H9 (cell line): ENCODE measurements around the gene DLG1. TPM values are rescaled to one million over a fixed set of nuclear protein-coding genes. Genes with fewer than 3 reads are reported as not detected.

Experiments used
- DNase-seq: peaks from one replicate; pipeline ENCODE4 v3.0.0-alpha.2; 2017
- H2AFZ ChIP-seq: one replicate; pipeline ENCODE4 v1.6.1; 2013; ENCODE audit warnings: mild to moderate bottlenecking, low read length, control low read depth, moderate library complexity
- H2AK5ac ChIP-seq: 2 replicates; pipeline ENCODE4 v1.6.1; 2013; ENCODE audit warnings: low read length, control low read depth, mixed read lengths; ENCODE audit not compliant: insufficient read length
- H2BK120ac ChIP-seq: one replicate; pipeline ENCODE4 v1.6.1; 2013; ENCODE audit warnings: low read depth, mild to moderate bottlenecking, low read length, control low read depth, inconsistent platforms; ENCODE audit not compliant: poor library complexity, severe bottlenecking
- H2BK12ac ChIP-seq: 2 replicates; pipeline ENCODE4 v1.6.1; 2013; ENCODE audit warnings: low read length, control low read depth, mixed read lengths, low read depth; ENCODE audit not compliant: insufficient read length
- H2BK15ac ChIP-seq: 2 replicates; pipeline ENCODE4 v1.6.1; 2013; ENCODE audit warnings: low read depth, low read length, control low read depth
- H2BK20ac ChIP-seq: one replicate; pipeline ENCODE4 v1.6.1; 2013; ENCODE audit warnings: low read depth, mild to moderate bottlenecking, low read length, control low read depth, inconsistent platforms; ENCODE audit not compliant: poor library complexity, severe bottlenecking
- H2BK5ac ChIP-seq: 2 replicates; pipeline ENCODE4 v1.6.1; 2013; ENCODE audit warnings: low read length, control low read depth, mixed read lengths; ENCODE audit not compliant: insufficient read length
- H3K14ac ChIP-seq: 2 replicates; pipeline ENCODE4 v1.6.1; 2013; ENCODE audit warnings: low read length, control low read depth; ENCODE audit not compliant: insufficient read depth
- H3K18ac ChIP-seq: 2 replicates; pipeline ENCODE4 v1.6.1; 2013; ENCODE audit warnings: low read depth, mild to moderate bottlenecking, mixed read lengths, low read length, control low read depth; ENCODE audit not compliant: insufficient read length
- H3K23ac ChIP-seq: 2 replicates; pipeline ENCODE4 v1.6.1; 2013; ENCODE audit warnings: low read length, control low read depth, mixed read lengths, low read depth; ENCODE audit not compliant: insufficient read length
- H3K23me2 ChIP-seq: 2 replicates; pipeline ENCODE4 v1.6.1; 2013; ENCODE audit warnings: low read depth, mild to moderate bottlenecking, mixed read lengths, low read length, control low read depth; ENCODE audit not compliant: insufficient read length, poor library complexity, severe bottlenecking
- H3K27ac ChIP-seq: 2 replicates; pipeline ENCODE4 v1.5.1; 2013; ENCODE audit warnings: low read length, control low read depth, mixed read lengths, low read depth; ENCODE audit not compliant: insufficient read length
- H3K27me3 ChIP-seq: 2 replicates; pipeline ENCODE4 v1.6.1; 2013; ENCODE audit warnings: low read length, control low read depth, inconsistent platforms; ENCODE audit not compliant: insufficient read depth
- H3K4ac ChIP-seq: 2 replicates; pipeline ENCODE4 v1.6.1; 2013; ENCODE audit warnings: low read depth, mild to moderate bottlenecking, control low read depth, inconsistent platforms, low read length, moderate library complexity
- H3K4me1 ChIP-seq: 2 replicates; pipeline ENCODE4 v1.6.1; 2013; ENCODE audit warnings: low read length, control low read depth, inconsistent platforms; ENCODE audit not compliant: insufficient read depth
- H3K4me2 ChIP-seq: 2 replicates; pipeline ENCODE4 v1.6.1; 2013; ENCODE audit warnings: low read length, control low read depth, mixed read lengths; ENCODE audit not compliant: insufficient read length, insufficient read depth
- H3K56ac ChIP-seq: 2 replicates; pipeline ENCODE4 v1.6.1; 2013; ENCODE audit warnings: low read depth, mild to moderate bottlenecking, mixed read lengths, low read length, control low read depth; ENCODE audit not compliant: insufficient read length
- H3K79me1 ChIP-seq: 2 replicates; pipeline ENCODE4 v1.6.1; 2013; ENCODE audit warnings: low read depth, mild to moderate bottlenecking, moderate library complexity, low read length, control low read depth, inconsistent platforms; ENCODE audit not compliant: insufficient read depth, poor library complexity, severe bottlenecking
- H3K79me2 ChIP-seq: 2 replicates; pipeline ENCODE4 v1.6.1; 2013; ENCODE audit warnings: low read length, control low read depth, inconsistent platforms; ENCODE audit not compliant: insufficient read depth
- H3K9ac ChIP-seq: 2 replicates; pipeline ENCODE4 v1.6.1; 2013; ENCODE audit warnings: low read length, control low read depth, mixed read lengths; ENCODE audit not compliant: insufficient read length; ENCODE audit errors: extremely low read depth
- H3K9me3 ChIP-seq: one replicate; pipeline ENCODE4 v1.6.1; 2013; ENCODE audit warnings: low read depth, low read length, inconsistent platforms; ENCODE audit not compliant: control insufficient read depth
- H3T11ph ChIP-seq: one replicate; pipeline ENCODE4 v1.6.1; 2013; ENCODE audit warnings: mild to moderate bottlenecking, low read length, control low read depth, inconsistent platforms
- H4K20me1 ChIP-seq: one replicate; pipeline ENCODE4 v1.6.1; 2013; ENCODE audit not compliant: control insufficient read depth, insufficient read length, insufficient read depth
- H4K5ac ChIP-seq: 2 replicates; pipeline ENCODE4 v1.6.1; 2013; ENCODE audit warnings: low read depth, mild to moderate bottlenecking, mixed read lengths, low read length, control low read depth; ENCODE audit not compliant: insufficient read length
- H4K8ac ChIP-seq: replicated peaks from 2 replicates; pipeline ENCODE4 v1.6.1; 2013; ENCODE audit warnings: low read length, control low read depth, mixed read lengths, low read depth; ENCODE audit not compliant: insufficient read length
- H4K91ac ChIP-seq: 2 replicates; pipeline ENCODE4 v1.6.1; 2013; ENCODE audit warnings: low read depth, mild to moderate bottlenecking, moderate library complexity, mixed read lengths, low read length, control low read depth; ENCODE audit not compliant: insufficient read length
- H3K27ac Mint-ChIP-seq, 3 experiments: 2 replicates in 2 of 3; 3 replicates in 1 of 3; pipeline ENCODE4 v1.8.0; 2020 to 2021; ENCODE audit warnings: mixed read lengths in 3 of 3, mild to moderate bottlenecking in 1 of 3, moderate library complexity in 1 of 3
- H3K27me3 Mint-ChIP-seq: 2 replicates; pipeline ENCODE4 v1.8.0; 2021; ENCODE audit warnings: low read depth, mild to moderate bottlenecking, moderate library complexity, mixed read lengths
- H3K36me3 Mint-ChIP-seq, 3 experiments: 2 replicates in 2 of 3; 3 replicates in 1 of 3; pipeline ENCODE4 v1.8.0; 2020 to 2021; ENCODE audit warnings: low read depth in 3 of 3, mixed read lengths in 3 of 3; ENCODE audit not compliant: insufficient read depth in 1 of 3
- H3K4me1 Mint-ChIP-seq, 2 experiments: 2 replicates each; pipeline ENCODE4 v1.8.0; 2020; ENCODE audit warnings: mixed read lengths in 2 of 2
- H3K4me3 Mint-ChIP-seq, 2 experiments: 2 replicates in 1 of 2; 3 replicates in 1 of 2; pipeline ENCODE4 v1.8.0; 2020 to 2021; ENCODE audit warnings: mild to moderate bottlenecking in 2 of 2, mixed read lengths in 2 of 2, moderate library complexity in 1 of 2
- H3K9me3 Mint-ChIP-seq, 2 experiments: 2 replicates in 1 of 2; 3 replicates in 1 of 2; pipeline ENCODE4 v1.8.0; 2020; ENCODE audit warnings: mild to moderate bottlenecking in 2 of 2, mixed read lengths in 2 of 2, moderate library complexity in 1 of 2
- WGBS: extraction: QIAGEN DNeasy Blood & Tissue Kit; methylation state at CpG from one replicate; pipeline ENCODE4 v1.1.7; 2013; ENCODE audit warnings: missing lambda C conversion rate, low lambda C conversion rate, mixed read lengths; ENCODE audit not compliant: insufficient read length; ENCODE audit errors: extremely low coverage; 5-methylcytosine and 5-hydroxymethylcytosine counted together
- total RNA-seq: library from RNA; stranded (reverse); gene quantifications from 2 replicates; pipeline ENCODE4 v1.2.1, GENCODE V29; 2021
- TF ChIP-seq, protein P1 (sequence below): fragments of 200-600 bp; sonication (generic); conservative IDR thresholded peaks from 3 replicates; pipeline ENCODE4 v1.8.0; 2021; ENCODE audit warnings: antibody characterized with exemption, mild to moderate bottlenecking

Gene DLG1
- total RNA-seq, 1 experiment from 2014 or later = 84.1 TPM

DNA sequence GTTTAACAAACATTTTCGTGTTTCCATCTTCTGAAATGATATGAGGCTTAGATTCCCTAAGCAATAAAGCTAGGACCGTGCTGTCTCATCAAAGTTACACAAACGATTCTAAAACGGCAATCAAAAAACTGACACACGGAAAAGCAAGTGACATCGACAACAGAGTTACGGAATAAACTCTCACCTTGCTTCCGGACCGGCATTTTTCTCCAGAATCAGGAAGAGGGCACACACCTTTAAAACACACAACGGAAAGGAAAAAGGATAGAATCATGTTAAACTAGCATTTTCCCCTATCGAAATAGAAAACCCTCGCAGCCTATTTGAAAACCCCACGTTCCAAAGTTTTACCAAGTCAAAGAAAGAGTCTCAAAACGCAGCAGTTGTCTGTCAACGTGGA is 1.4 kb downstream of the DLG1 start:
- Histone ChIP-seq H4K91ac (no peak overlapping the region), H3K79me2 (peaks cover 3% of the 10 kb centered on the region; the same call in 1 of the 2 replicates), H4K5ac (no peak overlapping the region), H2BK120ac (no peak overlapping the region), H3K4ac (no peak overlapping the region), H3K27ac (no peak overlapping the region), H4K8ac (no peak overlapping the region), H3K23ac (no peak overlapping the region), H3K9ac (peak overlapping the region; percentile 73), H3K79me1 (peaks cover 5% of the 10 kb centered on the region), H3K9me3 (no peaks in the 10 kb centered on the region), H4K20me1 (no peaks in the 10 kb centered on the region), H2BK15ac (no peak overlapping the region), H2BK20ac (no peak overlapping the region), H3K4me2 (peak overlapping the region; percentile 78), H3K18ac (no peak overlapping the region), H3K56ac (no peak overlapping the region), H2AK5ac (no peak overlapping the region), H3T11ph (no peak overlapping the region), H2AFZ (no peak overlapping the region), H3K27me3 (no peaks in the 10 kb centered on the region), H3K14ac (no peak overlapping the region), H3K23me2 (peaks cover 12% of the 10 kb centered on the region), H3K4me1 (no peaks in the 10 kb centered on the region), H2BK12ac (no peak overlapping the region), H2BK5ac (no peak overlapping the region)
- WGBS = no CpG with 5 or more reads among the region's 15 CpGs
- Mint-ChIP-seq H3K4me1 (peaks cover 18 to 21% of the 10 kb centered on the region in 2 experiments), H3K9me3 (no peaks in the 10 kb centered on the region), H3K4me3 (peak overlapping the region; percentile 90), H3K27ac (peak overlapping the region; percentile 49 to 90 (median 85); a peak in 4 of 7 replicates), H3K27me3 (peaks cover 4% of the 10 kb centered on the region), H3K36me3 (peaks cover 4 to 39% (median 18%) of the 10 kb centered on the region in 3 experiments; a peak in 6 of 7 replicates)
- TF ChIP-seq, protein P1, sequence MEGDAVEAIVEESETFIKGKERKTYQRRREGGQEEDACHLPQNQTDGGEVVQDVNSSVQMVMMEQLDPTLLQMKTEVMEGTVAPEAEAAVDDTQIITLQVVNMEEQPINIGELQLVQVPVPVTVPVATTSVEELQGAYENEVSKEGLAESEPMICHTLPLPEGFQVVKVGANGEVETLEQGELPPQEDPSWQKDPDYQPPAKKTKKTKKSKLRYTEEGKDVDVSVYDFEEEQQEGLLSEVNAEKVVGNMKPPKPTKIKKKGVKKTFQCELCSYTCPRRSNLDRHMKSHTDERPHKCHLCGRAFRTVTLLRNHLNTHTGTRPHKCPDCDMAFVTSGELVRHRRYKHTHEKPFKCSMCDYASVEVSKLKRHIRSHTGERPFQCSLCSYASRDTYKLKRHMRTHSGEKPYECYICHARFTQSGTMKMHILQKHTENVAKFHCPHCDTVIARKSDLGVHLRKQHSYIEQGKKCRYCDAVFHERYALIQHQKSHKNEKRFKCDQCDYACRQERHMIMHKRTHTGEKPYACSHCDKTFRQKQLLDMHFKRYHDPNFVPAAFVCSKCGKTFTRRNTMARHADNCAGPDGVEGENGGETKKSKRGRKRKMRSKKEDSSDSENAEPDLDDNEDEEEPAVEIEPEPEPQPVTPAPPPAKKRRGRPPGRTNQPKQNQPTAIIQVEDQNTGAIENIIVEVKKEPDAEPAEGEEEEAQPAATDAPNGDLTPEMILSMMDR = no peak
- DNase-seq = no peak
